Activated CD4-positive, alpha-beta memory T cell treated with anti-CD3 and anti-CD28 coated beads for 36 hours (primary cell): ENCODE results near the gene ARFGAP3. TPM values are rescaled to one million over a fixed set of nuclear protein-coding genes. Genes with fewer than 3 reads are reported as not detected.

Experiments used
- CTCF ChIA-PET: fragments of 350-600 bp; sonication (Branson Sonifier 250); formaldehyde crosslinking; loops from one replicate; lab custom pipeline; 2021; ENCODE audit warnings: antibody characterized with exemption, inconsistent platforms; lab: Charles Lee
- POLR2A ChIA-PET: fragments of 350-600 bp; sonication (Branson Sonifier 250); formaldehyde crosslinking; loops from one replicate; lab custom pipeline; 2021; ENCODE audit warnings: antibody characterized with exemption; lab: Charles Lee
- DNase-seq: peaks from one replicate; pipeline ENCODE4 v3.0.0-alpha.2; 2020
- H3K27ac Mint-ChIP-seq: one replicate; pipeline ENCODE4 v1.8.0; 2021; ENCODE audit warnings: mixed read lengths
- H3K27me3 Mint-ChIP-seq: one replicate; pipeline ENCODE4 v1.8.0; 2021; ENCODE audit warnings: mixed read lengths
- H3K36me3 Mint-ChIP-seq: one replicate; pipeline ENCODE4 v1.8.0; 2021; ENCODE audit warnings: mixed read lengths
- H3K4me1 Mint-ChIP-seq: one replicate; pipeline ENCODE4 v1.8.0; 2021; ENCODE audit warnings: low read depth, mixed read lengths
- H3K4me3 Mint-ChIP-seq: one replicate; pipeline ENCODE4 v1.8.0; 2021; ENCODE audit warnings: mild to moderate bottlenecking, mixed read lengths
- H3K9me3 Mint-ChIP-seq: one replicate; pipeline ENCODE4 v1.8.0; 2021; ENCODE audit warnings: mixed read lengths
- intact Hi-C: fragments of 100-400 bp; cut with micrococcal nuclease; formaldehyde crosslinking; loops from one replicate; pipeline ENCODE4 v1.15.1; 2023
- total RNA-seq, 2 experiments: library from RNA; stranded (reverse); gene quantifications; one replicate each; pipeline ENCODE4 v1.2.3, GENCODE V29; 2021

Gene ARFGAP3
- total RNA-seq, result 10 to 100 TPM; 40.6 to 45.5 TPM

- intact Hi-C loops, result loop anchor here (2.0 to 5.0 kb wide), 3 partner anchors 160 to 330 kb away; partner anchors contain the start of genes PACSIN2, POLDIP3 and TTLL12
- peak; percentile 96 for DNase-seq
- Mint-ChIP-seq H3K36me3 (no peaks in the 10 kb centered on the region), H3K4me1 (peaks cover 10% of the 10 kb centered on the region), H3K27ac (peak within 1 kb of the TSS; percentile 90), H3K27me3 (no peaks in the 10 kb centered on the region), H3K9me3 (peaks cover 3% of the 10 kb centered on the region), H3K4me3 (peak within 1 kb of the TSS; percentile 86)
- ChIA-PET CTCF (interaction anchor here (0.6 to 5.6 kb wide), 6 partner anchors 10 to 331 kb away, joined by 3 to 39 read pairs (median 3); partner anchors contain the start of gene PACSIN2), POLR2A (interaction anchor here (0.8 to 2.2 kb wide), 5 partner anchors 10 to 242 kb away, joined by 3 to 13 read pairs (median 10); partner anchors contain the start of genes CYB5R3, PACSIN2 and POLDIP3)
Observed at GRCh38 chr22:42856865-42857704, at the start of gene ARFGAP3. Gene ARFGAP3, minus strand, starts transcription at chr22:42857273. Its CDS starts 91 bp downstream, at chr22:42857182.

DNA sequence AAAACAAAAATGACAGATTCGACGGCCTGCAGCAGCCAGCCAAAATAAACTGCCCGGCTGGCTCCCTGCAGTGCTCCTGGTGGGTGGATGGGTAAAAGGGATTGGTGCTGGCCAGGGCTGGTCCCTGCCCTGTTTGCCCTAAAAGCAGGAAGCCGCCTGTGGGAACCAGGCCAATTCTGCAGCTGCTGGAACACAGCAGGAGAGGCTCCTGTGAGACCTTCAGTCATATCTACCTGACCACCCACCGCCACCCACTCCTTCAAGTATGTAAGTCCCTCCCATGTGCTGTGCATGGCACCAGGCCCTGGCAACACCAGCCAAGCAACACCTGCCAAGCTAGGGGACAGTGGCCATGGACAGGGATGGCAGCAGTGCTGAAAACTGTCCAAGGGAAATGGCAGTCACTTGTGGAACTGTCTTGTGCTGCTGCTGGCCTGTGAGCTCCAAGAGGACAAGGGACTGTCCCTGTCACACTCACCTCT, 48.7 kb upstream of the ARFGAP3 start:
- POLR2A ChIA-PET, result no interaction called here
- no peaks in the 10 kb centered on the region for H3K9me3 Mint-ChIP-seq

GRCh38 chr22:42905217-42905616, 48.1 kb upstream of the ARFGAP3 start:
- ChIA-PET CTCF (no interaction called here), POLR2A (no interaction called here)
- Mint-ChIP-seq H3K4me3 (no peak overlapping the region), H3K9me3 (no peaks in the 10 kb centered on the region), H3K27ac (no peak overlapping the region), H3K4me1 (no peaks in the 10 kb centered on the region), H3K27me3 (no peaks in the 10 kb centered on the region), H3K36me3 (no peaks in the 10 kb centered on the region)
- DNase-seq, result no peak
- intact Hi-C loops, result no loop called here

More for the DNA sequence above, 48.7 kb upstream of the ARFGAP3 start:
- intact Hi-C loops, result no loop called here
- Mint-ChIP-seq H3K4me1 (no peaks in the 10 kb centered on the region), H3K27me3 (no peaks in the 10 kb centered on the region), H3K4me3 (no peak overlapping the region), H3K36me3 (no peaks in the 10 kb centered on the region), H3K27ac (no peak overlapping the region)
- DNase-seq, result no peak
- CTCF ChIA-PET, result no interaction called here

DNA sequence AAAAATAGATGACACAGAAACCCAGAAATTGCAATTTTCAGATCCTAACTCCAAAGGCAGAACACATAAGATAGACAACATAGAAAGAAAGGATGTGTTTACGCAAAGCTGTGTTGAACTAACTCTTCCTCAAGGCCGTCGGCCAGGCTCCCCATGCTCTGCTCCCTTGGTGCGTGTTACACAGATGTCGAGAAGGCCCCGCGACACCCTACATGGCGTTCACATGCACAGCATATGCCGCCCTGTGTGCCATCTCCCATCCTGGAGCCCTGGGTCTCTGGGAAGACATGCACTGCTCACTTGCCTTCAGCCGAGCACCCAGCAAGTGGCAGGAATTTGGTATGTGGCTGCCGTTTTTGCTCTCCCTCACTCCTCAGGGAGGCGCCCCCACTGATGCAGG, 47.0 kb upstream of the ARFGAP3 start:
- no peaks in the 10 kb centered on the region for H3K9me3 Mint-ChIP-seq
- H3K36me3 Mint-ChIP-seq, result no peaks in the 10 kb centered on the region
- POLR2A ChIA-PET, result no interaction called here
- no peaks in the 10 kb centered on the region for H3K4me1 Mint-ChIP-seq
- CTCF ChIA-PET, result interaction anchor here (1.3 kb wide), 1 partner anchor 36 kb away, joined by 3 read pairs; no protein-coding TSS in a partner anchor
- H3K4me3 Mint-ChIP-seq, result no peak overlapping the region
- no peak for DNase-seq
- H3K27ac Mint-ChIP-seq, result no peak overlapping the region
- no peaks in the 10 kb centered on the region for H3K27me3 Mint-ChIP-seq
- intact Hi-C loops, result no loop called here

DNA sequence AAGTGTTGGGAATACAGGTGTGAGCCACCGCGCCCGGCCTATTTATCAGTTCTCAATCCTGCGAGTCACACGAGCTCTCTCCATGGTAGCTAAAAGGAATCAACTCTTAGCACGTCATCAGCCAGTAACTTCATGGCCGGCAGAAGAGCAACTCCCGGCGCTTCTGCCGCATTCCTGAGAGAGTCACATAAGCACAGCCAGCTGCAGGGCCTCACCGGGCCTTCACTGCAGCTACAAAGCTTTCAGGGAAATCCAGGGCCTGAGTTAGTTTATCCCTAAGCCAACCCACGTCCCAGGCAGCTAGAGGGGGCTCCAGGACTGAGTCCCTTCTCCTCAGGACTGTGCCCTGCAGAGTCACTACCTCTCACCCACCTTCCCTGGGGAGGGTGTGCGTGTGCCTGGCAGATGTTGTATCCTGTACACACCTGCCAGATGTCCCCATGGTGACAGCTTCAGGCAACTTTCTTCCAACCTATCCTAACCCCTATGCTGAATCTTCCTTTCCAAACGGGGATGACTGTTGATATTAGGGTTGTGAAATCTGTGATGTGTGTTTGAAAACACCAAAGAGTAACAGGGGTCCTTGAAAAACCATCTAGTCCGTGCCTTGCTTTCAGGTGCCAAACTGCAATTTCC, 45.9 kb upstream of the ARFGAP3 start:
- no peak for DNase-seq
- intact Hi-C loops, result no loop called here
- Mint-ChIP-seq H3K36me3 (no peaks in the 10 kb centered on the region), H3K9me3 (no peaks in the 10 kb centered on the region), H3K4me1 (no peaks in the 10 kb centered on the region), H3K27me3 (no peaks in the 10 kb centered on the region), H3K4me3 (no peak overlapping the region), H3K27ac (no peak overlapping the region)
- ChIA-PET CTCF (interaction anchor here (0.6 to 1.0 kb wide), 2 partner anchors 28 to 35 kb away, joined by 3 to 4 read pairs; no protein-coding TSS in a partner anchor), POLR2A (interaction anchor here (0.6 to 0.8 kb wide), 2 partner anchors 91 to 178 kb away, joined by 3 read pairs; no protein-coding TSS in a partner anchor)

- H3K27me3 Mint-ChIP-seq, result no peaks in the 10 kb centered on the region
- POLR2A ChIA-PET, result no interaction called here
- CTCF ChIA-PET, result interaction anchor here (0.6 to 1.0 kb wide), 5 partner anchors 9 to 34 kb away, joined by 3 to 6 read pairs (median 3); no protein-coding TSS in a partner anchor
Observed at GRCh38 chr22:42901790-42902508, 44.9 kb upstream of the ARFGAP3 start.

DNA sequence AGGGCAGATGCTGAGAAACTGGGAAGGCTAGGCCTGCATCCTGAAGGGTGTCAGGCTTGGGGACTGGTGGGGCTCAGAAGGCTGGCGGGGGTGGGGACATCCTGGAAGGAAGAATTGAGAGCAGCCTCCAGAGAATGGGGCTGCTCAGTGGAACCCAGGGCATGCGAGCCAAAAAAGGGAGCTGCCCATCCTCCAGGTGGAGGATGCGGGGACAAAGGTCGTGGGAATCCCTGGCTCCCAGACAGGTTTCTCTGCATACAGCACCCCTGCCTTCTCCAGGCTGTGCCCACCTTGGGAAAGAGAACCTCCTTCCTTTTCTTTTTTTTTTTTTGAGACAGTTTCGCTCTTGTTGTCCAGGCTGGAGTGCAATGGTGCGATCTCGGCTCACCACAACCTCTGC, 40.9 kb upstream of the ARFGAP3 start:
- H3K9me3 Mint-ChIP-seq, result no peaks in the 10 kb centered on the region
- H3K36me3 Mint-ChIP-seq, result no peaks in the 10 kb centered on the region
- ChIA-PET CTCF (no interaction called here), POLR2A (no interaction called here)
- H3K27ac Mint-ChIP-seq, result no peak overlapping the region
- intact Hi-C loops, result no loop called here
- no peak overlapping the region for H3K4me3 Mint-ChIP-seq
- no peaks in the 10 kb centered on the region for H3K27me3 Mint-ChIP-seq
- no peak for DNase-seq
- H3K4me1 Mint-ChIP-seq, result peaks cover 35% of the 10 kb centered on the region

More at GRCh38 chr22:42901790-42902508, 44.9 kb upstream of the ARFGAP3 start:
- no peaks in the 10 kb centered on the region for H3K9me3 Mint-ChIP-seq
- no peak overlapping the region for H3K4me3 Mint-ChIP-seq
- intact Hi-C loops, result no loop called here
- no peak overlapping the region for H3K27ac Mint-ChIP-seq
- H3K36me3 Mint-ChIP-seq, result no peaks in the 10 kb centered on the region
- H3K4me1 Mint-ChIP-seq, result peaks cover 5% of the 10 kb centered on the region
- DNase-seq, result no peak

DNA sequence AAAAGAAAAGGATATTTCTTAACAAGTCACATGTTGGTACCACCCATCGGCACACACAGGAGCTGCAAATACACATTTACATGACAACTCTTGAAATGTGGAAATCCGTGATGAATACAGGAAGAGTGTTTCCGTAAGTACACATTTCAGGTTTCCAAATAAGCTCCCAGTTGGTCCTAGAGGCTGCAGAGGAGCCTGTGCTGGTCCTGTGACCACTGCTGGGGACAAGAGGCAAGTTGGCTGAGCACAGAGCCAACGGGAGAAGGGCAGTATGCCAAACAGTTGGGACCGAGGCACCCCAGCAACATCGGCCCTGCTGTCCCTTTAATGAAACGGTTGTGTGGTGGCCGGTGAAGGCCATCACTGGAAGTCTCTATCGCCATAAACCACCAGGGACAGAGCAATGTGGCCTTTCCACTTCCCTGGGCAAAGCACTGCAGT, 38.5 kb upstream of the ARFGAP3 start:
- Mint-ChIP-seq H3K36me3 (no peaks in the 10 kb centered on the region), H3K9me3 (no peaks in the 10 kb centered on the region), H3K27me3 (no peaks in the 10 kb centered on the region), H3K27ac (peak overlapping the region; percentile 30), H3K4me3 (no peak overlapping the region), H3K4me1 (peaks cover 35% of the 10 kb centered on the region)
- no peak for DNase-seq
- POLR2A ChIA-PET, result interaction anchor here (0.9 to 1.9 kb wide), 3 partner anchors 39 to 119 kb away, joined by 3 to 8 read pairs (median 3); partner anchors contain the start of gene PACSIN2
- intact Hi-C loops, result loop anchor here (1.0 kb wide), 2 partner anchors 38 to 70 kb away; no protein-coding TSS in a partner anchor
- CTCF ChIA-PET, result interaction anchor here (0.9 to 1.8 kb wide), 4 partner anchors 28 to 164 kb away, joined by 3 to 10 read pairs (median 6); no protein-coding TSS in a partner anchor

DNA sequence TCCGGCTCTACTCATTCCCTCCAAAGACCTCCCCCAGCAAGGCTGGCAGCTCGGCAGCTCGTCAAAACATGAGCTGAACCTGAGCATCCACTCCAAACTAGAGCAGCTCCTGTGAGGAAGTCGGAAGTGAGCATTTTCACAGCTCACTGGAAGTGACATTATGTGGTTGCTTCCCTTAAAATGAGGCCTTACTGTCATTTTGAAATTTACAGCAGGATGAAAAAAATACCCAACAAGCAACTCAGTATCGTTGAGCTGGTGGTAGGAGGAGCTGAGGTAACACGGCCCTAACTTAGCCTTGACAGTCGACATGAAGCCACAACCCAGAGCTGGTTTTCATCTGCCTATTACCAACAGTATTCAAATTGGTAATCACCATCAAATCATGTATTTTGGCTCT, 38.0 kb upstream of the ARFGAP3 start:
- Mint-ChIP-seq H3K27ac (peak overlapping the region; percentile 18), H3K36me3 (no peaks in the 10 kb centered on the region), H3K27me3 (no peaks in the 10 kb centered on the region), H3K4me1 (peaks cover 35% of the 10 kb centered on the region), H3K9me3 (no peaks in the 10 kb centered on the region), H3K4me3 (no peak overlapping the region)
- ChIA-PET CTCF (interaction anchor here (0.7 to 1.8 kb wide), 6 partner anchors 27 to 165 kb away, joined by 3 to 10 read pairs (median 4); no protein-coding TSS in a partner anchor), POLR2A (interaction anchor here (0.9 to 1.9 kb wide), 3 partner anchors 39 to 120 kb away, joined by 3 to 8 read pairs (median 3); partner anchors contain the start of gene PACSIN2)
- intact Hi-C loops, result loop anchor here (1.0 kb wide), 2 partner anchors 38 to 70 kb away; no protein-coding TSS in a partner anchor
- DNase-seq, result peak; percentile 50

DNA sequence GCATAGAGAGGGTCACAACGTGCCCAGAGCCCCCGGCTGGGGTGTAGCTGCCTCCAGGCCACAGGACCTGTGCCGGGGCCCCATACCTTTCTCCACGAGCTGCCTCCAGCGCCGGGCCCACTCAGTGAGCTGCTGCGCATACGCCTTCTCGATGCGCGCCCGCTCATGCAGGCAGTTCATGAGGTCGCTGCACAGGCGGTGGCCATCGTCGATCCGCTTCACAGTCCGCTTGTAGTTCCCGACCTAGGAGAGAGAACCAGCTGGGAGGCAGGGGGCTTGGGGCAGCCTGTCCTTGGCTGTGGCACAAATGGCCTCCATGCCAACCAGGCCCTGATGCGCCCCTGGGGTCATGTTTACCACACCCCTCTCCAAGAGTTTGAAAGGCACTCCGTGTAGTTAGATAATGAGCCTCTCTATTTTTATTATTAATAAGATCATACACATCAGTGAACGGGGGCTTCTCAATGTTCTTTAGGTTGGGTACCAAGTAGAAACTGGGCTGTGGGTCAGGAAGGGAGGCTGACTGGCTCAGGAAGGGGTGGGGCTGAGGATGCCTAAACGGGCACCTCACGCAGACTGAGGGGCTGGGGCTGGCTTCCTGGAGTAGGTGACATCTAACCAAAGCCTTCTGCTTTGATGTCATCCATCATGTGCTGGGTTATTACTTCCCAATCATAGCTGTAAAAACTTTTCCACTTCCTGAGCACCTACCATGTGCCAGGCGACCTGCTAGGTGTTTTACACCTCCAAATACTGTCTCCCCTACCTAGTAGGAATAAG, 36.5 kb upstream of the ARFGAP3 start:
- DNase-seq, result peak; percentile 24

More for the DNA sequence above, 36.5 kb upstream of the ARFGAP3 start:
- ChIA-PET POLR2A (interaction anchor here (1.9 kb wide), 1 partner anchor 121 kb away, joined by 8 read pairs; the partner anchor contains the start of gene PACSIN2), CTCF (interaction anchor here (0.9 to 1.6 kb wide), 3 partner anchors 8 to 26 kb away, joined by 3 to 6 read pairs (median 4); no protein-coding TSS in a partner anchor)
- no peaks in the 10 kb centered on the region for H3K27me3 Mint-ChIP-seq
- H3K9me3 Mint-ChIP-seq, result no peaks in the 10 kb centered on the region
- no peak overlapping the region for H3K27ac Mint-ChIP-seq
- H3K4me1 Mint-ChIP-seq, result peaks cover 45% of the 10 kb centered on the region
- intact Hi-C loops, result no loop called here
- peaks cover 3% of the 10 kb centered on the region for H3K36me3 Mint-ChIP-seq
- no peak overlapping the region for H3K4me3 Mint-ChIP-seq
